GM18526 (cell line): ENCODE results near the gene SMCO3.

Source experiments
- POLR2A ChIP-seq: IDR thresholded peaks from 3 replicates; pipeline ENCODE4 v1.6.1; 2011; ENCODE audit not compliant: insufficient read length; ENCODE audit errors: extremely low read depth

The SMCO3 gene

GRCh38 chr12:14836336-14837210 lies 22.6 kb upstream of the SMCO3 start:
- no peak for TF ChIP-seq POLR2A

GRCh38 chr12:14834509-14834908 lies 20.5 kb upstream of the SMCO3 start:
- TF ChIP-seq POLR2A: no peak

- no peak for TF ChIP-seq POLR2A
Measured at GRCh38 chr12:14833952-14834351, 20.0 kb upstream of the SMCO3 start.

GRCh38 chr12:14833336-14833735 lies 19.4 kb upstream of the SMCO3 start:
- no peak for TF ChIP-seq POLR2A

GRCh38 chr12:14828892-14829291 lies 14.9 kb upstream of the SMCO3 start:
- TF ChIP-seq POLR2A: no peak

GRCh38 chr12:14827043-14827442 lies 13.1 kb upstream of the SMCO3 start:
- no peak for TF ChIP-seq POLR2A

- no peak for TF ChIP-seq POLR2A
Measured at GRCh38 chr12:14826491-14826890, 12.5 kb upstream of the SMCO3 start.

GRCh38 chr12:14825256-14825655 lies 11.3 kb upstream of the SMCO3 start:
- no peak for TF ChIP-seq POLR2A

GRCh38 chr12:14824012-14824634 lies 10.1 kb upstream of the SMCO3 start:
- no peak for TF ChIP-seq POLR2A

- TF ChIP-seq POLR2A: no peak
Measured at GRCh38 chr12:14811486-14811885, 2.5 kb downstream of the SMCO3 start.

GRCh38 chr12:14810953-14811483 lies 3.0 kb downstream of the SMCO3 start:
- no peak for TF ChIP-seq POLR2A

- TF ChIP-seq POLR2A: no peak
Measured at GRCh38 chr12:14810167-14810952, 3.6 kb downstream of the SMCO3 start.

GRCh38 chr12:14803830-14804160 lies 10.2 kb downstream of the SMCO3 start:
- TF ChIP-seq POLR2A: no peak

- peak; percentile 84 for TF ChIP-seq POLR2A
Measured at GRCh38 chr12:14803011-14803829, 10.8 kb downstream of the SMCO3 start, which contains the start of the genes C12orf60 and WBP11. Gene C12orf60 (plus strand): TSS chr12:14803670. CDS start chr12:14822936, 19,266 bp downstream. Gene WBP11 (minus strand): TSS chr12:14803478. CDS start chr12:14801383, 2,095 bp downstream.

- TF ChIP-seq POLR2A: no peak
Measured at GRCh38 chr12:14802721-14803010, 11.3 kb downstream of the SMCO3 start.
